ENCODE data around the gene WIPI1. TPM values are rescaled to one million over a fixed set of nuclear protein-coding genes. Genes with fewer than 3 reads are reported as not detected.
"Not testable (repeated sequence)": the region's sequence is repeated elsewhere in the genome, so short reads cannot be mapped to it uniquely, and the experiment has no call there.

WIPI1 gene
- total RNA-seq, 4 donors from 2014 or later = 62.6 to 313 (median 97.1) TPM

DNA sequence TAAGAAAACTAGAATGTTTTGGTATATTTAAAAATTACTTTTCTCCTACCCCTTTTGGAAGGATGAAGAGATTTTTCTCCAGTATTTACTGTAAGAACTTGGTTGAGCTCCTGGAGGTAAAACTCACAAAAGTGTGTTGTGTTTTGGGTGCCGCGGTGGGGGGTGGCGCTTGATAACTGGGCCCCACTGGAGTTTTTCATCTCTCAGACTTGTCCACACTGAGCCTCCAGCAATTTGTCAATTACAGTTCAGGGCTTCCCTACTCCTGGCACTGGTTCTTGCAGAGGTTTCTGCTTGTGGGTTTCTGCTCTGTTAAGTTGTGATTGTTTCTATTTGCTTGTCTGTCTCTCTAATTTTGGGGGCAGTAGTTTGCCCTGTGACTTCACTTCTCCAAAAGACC lies 40.0 kb downstream of the WIPI1 start:
- H3K27ac ChIP-seq = no peak overlapping the region
- intact Hi-C loops (cut with DNase I; ENCODE audit: low total_unique reads) = no loop called here

DNA sequence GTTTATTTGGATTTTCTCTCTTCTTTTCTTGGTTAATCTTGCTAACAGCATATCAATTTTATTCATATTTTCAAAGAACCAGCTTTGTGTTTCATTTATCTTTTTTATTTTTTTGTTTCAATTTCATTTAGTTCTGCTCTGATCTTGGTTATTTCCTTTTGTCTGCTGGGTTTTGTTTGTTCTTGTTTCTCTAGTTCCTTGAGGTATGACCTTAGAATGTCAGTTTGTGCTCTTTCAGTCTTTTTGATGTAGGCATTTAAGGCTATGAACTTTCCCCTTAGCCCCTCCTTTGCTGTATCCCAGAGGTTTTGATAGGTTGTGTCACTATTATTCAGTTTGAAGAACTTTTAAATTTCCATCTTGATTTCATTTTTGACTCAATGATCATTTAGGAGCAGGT lies 42.4 kb downstream of the WIPI1 start:
- H3K36me3 ChIP-seq; intact Hi-C loops (cut with DNase I; ENCODE audit: low total_unique reads); H3K4me3 ChIP-seq; H3K4me1 ChIP-seq; in situ Hi-C loops (cut with MboI; ENCODE audit: low pct_ligation_motif_present in 1 of 4, low pct_unique_long_range_greater_than_20kb in 1 of 4, low sequenced_read_pairs in 3 of 4); H3K27me3 ChIP-seq; H3K27ac ChIP-seq; H3K9me3 ChIP-seq; DNase-seq: not testable (repeated sequence)

More for the DNA sequence above, 40.0 kb downstream of the WIPI1 start:
- WGBS, 2 donors (ENCODE audit: low coverage in 1 of 2) = 95 to 98% methylated on average over 3 of the region's 3 CpGs
- in situ Hi-C loops (cut with MboI; ENCODE audit: low pct_ligation_motif_present in 1 of 4, low pct_unique_long_range_greater_than_20kb in 1 of 4, low sequenced_read_pairs in 3 of 4) = no loop called here
- TF ChIP-seq EP300 (IDR thresholded peaks at IDR 0.05; ENCODE audit: low read depth) (no peak), POLR2AphosphoS5 (IDR thresholded peaks at IDR 0.05) (no peak), POLR2A (IDR thresholded peaks at IDR 0.05) (no peak)
- TF ChIP-seq, protein P1, sequence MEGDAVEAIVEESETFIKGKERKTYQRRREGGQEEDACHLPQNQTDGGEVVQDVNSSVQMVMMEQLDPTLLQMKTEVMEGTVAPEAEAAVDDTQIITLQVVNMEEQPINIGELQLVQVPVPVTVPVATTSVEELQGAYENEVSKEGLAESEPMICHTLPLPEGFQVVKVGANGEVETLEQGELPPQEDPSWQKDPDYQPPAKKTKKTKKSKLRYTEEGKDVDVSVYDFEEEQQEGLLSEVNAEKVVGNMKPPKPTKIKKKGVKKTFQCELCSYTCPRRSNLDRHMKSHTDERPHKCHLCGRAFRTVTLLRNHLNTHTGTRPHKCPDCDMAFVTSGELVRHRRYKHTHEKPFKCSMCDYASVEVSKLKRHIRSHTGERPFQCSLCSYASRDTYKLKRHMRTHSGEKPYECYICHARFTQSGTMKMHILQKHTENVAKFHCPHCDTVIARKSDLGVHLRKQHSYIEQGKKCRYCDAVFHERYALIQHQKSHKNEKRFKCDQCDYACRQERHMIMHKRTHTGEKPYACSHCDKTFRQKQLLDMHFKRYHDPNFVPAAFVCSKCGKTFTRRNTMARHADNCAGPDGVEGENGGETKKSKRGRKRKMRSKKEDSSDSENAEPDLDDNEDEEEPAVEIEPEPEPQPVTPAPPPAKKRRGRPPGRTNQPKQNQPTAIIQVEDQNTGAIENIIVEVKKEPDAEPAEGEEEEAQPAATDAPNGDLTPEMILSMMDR (IDR thresholded peaks at IDR 0.05) = no peak
- H3K9me3 ChIP-seq = peaks cover 8% of the 10 kb centered on the region in 2 donors
- no peak for DNase-seq
- H3K27me3 ChIP-seq = no peaks in the 10 kb centered on the region
- peaks cover 0 to 19% (median 5%) of the 10 kb centered on the region in 4 donors for H3K36me3 ChIP-seq
- no peak overlapping the region for H3K4me3 ChIP-seq
- peaks cover 0 to 3% (median 0%) of the 10 kb centered on the region in 4 donors for H3K4me1 ChIP-seq

DNA sequence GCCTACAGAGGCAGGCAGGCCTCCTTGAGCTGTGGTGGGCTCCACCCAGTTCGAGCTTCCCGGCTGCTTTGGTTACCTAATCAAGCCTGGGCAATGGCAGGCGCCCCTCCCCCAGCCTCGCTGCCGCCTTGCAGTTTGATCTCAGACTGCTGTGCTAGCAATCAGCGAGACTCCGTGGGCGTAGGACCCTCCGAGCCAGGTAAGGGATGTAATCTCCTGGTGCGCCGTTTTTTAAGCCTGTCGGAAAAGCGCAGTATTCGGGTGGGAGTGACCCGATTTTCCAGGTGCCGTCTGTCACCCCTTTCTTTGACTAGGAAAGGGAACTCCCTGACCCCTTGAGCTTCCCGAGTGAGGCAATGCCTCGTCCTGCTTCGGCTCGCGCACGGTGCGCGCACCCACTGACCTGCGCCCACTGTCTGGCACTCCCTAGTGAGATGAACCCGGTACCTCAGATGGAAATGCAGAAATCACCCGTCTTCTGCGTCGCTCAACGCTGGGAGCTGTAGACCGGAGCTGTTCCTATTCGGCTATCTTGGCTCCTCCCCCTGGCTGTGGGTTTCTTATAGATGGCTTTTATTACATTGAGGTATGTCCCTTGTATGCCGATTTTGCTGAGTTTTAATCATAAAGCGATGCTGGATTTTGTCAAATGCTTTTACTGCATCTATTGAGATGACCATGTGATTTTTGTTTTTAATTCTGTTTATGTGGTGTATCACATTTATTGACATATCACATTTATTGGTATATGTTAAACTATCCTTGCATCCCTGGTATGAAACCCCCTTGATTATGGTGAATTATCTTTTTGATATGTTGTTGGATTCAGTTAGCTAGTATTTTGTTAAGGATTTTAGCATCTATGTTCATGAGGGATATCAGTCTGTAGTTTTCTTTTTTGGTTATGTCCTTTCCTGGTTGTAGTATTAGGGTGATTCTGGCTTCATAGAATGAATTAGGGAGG lies 43.4 kb downstream of the WIPI1 start:
- H3K4me1 ChIP-seq, H3K27ac ChIP-seq: not testable (repeated sequence)

DNA sequence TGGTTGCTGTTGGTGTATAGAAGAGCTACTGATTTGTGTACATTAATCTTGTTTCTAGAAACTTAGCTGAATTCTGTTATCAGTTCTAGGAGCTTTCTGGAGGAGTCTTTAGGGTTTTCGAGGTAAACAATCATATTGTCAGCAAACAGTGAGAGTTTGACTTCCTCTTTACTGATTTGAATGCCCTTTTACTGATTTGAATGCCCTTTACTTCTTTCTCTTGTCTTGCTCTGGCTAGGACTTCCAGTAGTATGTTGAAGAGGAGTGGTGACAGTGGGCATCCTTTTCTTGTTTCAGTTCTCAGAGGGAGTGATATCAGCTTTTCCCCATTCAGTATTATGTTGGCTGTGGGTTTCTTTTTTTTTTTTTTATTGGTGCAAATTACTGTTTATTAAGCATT lies 49.6 kb downstream of the WIPI1 start:
- H3K4me1 ChIP-seq; H3K9me3 ChIP-seq; H3K36me3 ChIP-seq; H3K27me3 ChIP-seq; in situ Hi-C loops (cut with MboI; ENCODE audit: low pct_ligation_motif_present in 1 of 4, low pct_unique_long_range_greater_than_20kb in 1 of 4, low sequenced_read_pairs in 3 of 4); H3K4me3 ChIP-seq; H3K27ac ChIP-seq; DNase-seq; intact Hi-C loops (cut with DNase I; ENCODE audit: low total_unique reads): not testable (repeated sequence)
- WGBS, 2 donors (ENCODE audit: low coverage in 1 of 2) = 81% methylated on average over 1 of the region's 1 CpG; no CpG with 5 or more reads in 1 of the 2 donors

More for the DNA sequence above, 43.4 kb downstream of the WIPI1 start:
- H3K36me3 ChIP-seq; H3K27me3 ChIP-seq; intact Hi-C loops (cut with DNase I; ENCODE audit: low total_unique reads); in situ Hi-C loops (cut with MboI; ENCODE audit: low pct_ligation_motif_present in 1 of 4, low pct_unique_long_range_greater_than_20kb in 1 of 4, low sequenced_read_pairs in 3 of 4); H3K9me3 ChIP-seq: not testable (repeated sequence)
- 4 to 17% methylated on average over 2 to 24 of the region's 34 CpGs for WGBS, 2 donors (ENCODE audit: low coverage in 1 of 2)
- H3K4me3 ChIP-seq = peak overlapping the region in 3 of 4 donors; percentile 24 to 44 (median 28)
- DNase-seq = peak; percentile 57

DNA sequence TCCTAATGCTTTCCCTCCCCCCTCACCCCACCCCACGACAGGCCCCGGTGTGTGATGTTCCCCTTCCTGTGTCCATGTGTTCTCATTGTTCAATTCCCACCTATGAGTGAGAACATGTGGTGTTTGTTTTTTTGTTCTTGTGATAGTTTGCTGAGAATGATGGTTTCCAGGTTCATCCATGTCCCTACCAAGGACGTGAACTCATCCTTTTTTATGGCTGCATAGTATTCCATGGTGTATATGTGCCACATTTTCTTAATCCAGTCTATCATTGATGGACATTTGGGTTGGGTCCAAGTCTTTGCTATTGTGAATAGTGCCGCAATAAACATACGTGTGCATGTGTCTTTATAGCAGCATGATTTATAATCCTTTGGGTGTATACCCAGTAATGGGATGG lies 53.5 kb downstream of the WIPI1 start:
- H3K4me1 ChIP-seq; H3K27ac ChIP-seq; intact Hi-C loops (cut with DNase I; ENCODE audit: low total_unique reads); DNase-seq; H3K9me3 ChIP-seq; in situ Hi-C loops (cut with MboI; ENCODE audit: low pct_ligation_motif_present in 1 of 4, low pct_unique_long_range_greater_than_20kb in 1 of 4, low sequenced_read_pairs in 3 of 4); H3K27me3 ChIP-seq; H3K4me3 ChIP-seq; H3K36me3 ChIP-seq: not testable (repeated sequence)
- 88 to 90% methylated on average over 2 to 5 of the region's 5 CpGs for WGBS, 2 donors (ENCODE audit: low coverage in 1 of 2)

DNA sequence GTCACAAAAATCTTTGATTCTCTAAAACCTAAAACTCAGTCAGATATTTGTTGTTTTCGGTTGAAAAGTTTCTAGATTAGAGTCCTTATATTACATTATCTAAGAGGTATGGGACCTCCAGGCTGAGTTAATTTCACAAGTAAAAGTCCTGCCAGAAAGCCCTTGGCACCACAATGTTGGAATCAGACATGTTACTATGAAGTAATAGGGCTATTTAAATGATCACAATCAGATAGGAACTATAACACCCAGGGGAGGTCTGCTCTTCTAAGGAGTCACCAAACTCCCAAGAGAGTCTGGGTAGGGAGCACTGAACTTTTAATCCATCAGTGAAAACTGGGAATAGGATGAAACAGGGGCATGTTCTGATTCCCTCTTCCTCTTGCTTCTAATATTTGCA lies 54.2 kb downstream of the WIPI1 start:
- Histone ChIP-seq H3K27ac (no peak overlapping the region), H3K9me3 (no peaks in the 10 kb centered on the region), H3K4me3 (no peak overlapping the region), H3K4me1 (peaks cover 0 to 7% (median 0%) of the 10 kb centered on the region in 4 donors), H3K36me3 (no peaks in the 10 kb centered on the region), H3K27me3 (no peaks in the 10 kb centered on the region)
- 89 to 90% methylated on average over 1 of the region's 1 CpG for WGBS, 2 donors (ENCODE audit: low coverage in 1 of 2)
- no peak for TF ChIP-seq POLR2AphosphoS5 (IDR thresholded peaks at IDR 0.05)
- no peak for TF ChIP-seq POLR2A (IDR thresholded peaks at IDR 0.05)
- TF ChIP-seq, protein P1 (IDR thresholded peaks at IDR 0.05) = no peak
- TF ChIP-seq EP300 (IDR thresholded peaks at IDR 0.05; ENCODE audit: low read depth) = no peak
- no peak for DNase-seq
- in situ Hi-C loops (cut with MboI; ENCODE audit: low pct_ligation_motif_present in 1 of 4, low pct_unique_long_range_greater_than_20kb in 1 of 4, low sequenced_read_pairs in 3 of 4) = no loop called here
- intact Hi-C loops (cut with DNase I; ENCODE audit: low total_unique reads) = no loop called here
